HCT116 (cell line): Measurements from ENCODE around the gene ITLN1. TPM values are rescaled to one million over a fixed set of nuclear protein-coding genes. Genes with fewer than 3 reads are reported as not detected.

Experiments used
- ATAC-seq: fragments of 200-7000 bp; cut with Tn5 transposase; 2 replicates; pipeline ENCODE4 v1.9.1; 2020; ENCODE audit warnings: mild to moderate bottlenecking, moderate library complexity
- BruUV-seq: library from RNA; stranded (reverse); fragments of 400-500 nt; replicated peaks from 2 replicates; lab custom pipeline; 2021; lab: Mats Ljungman, UMichigan
- CTCF ChIA-PET: fragments of 300-600 bp; sonication (Branson Sonifier 250); formaldehyde crosslinking; loops from one replicate; lab custom pipeline; 2021; ENCODE audit warnings: antibody characterized with exemption; lab: Charles Lee
- POLR2A ChIA-PET: fragments of 300-600, 350-600 bp; sonication (Branson Sonifier 250); formaldehyde crosslinking; loops from one replicate; lab custom pipeline; 2021; ENCODE audit warnings: antibody characterized with exemption; lab: Charles Lee
- RAD21 ChIA-PET, 2 experiments: fragments of 300-600 bp; sonication (Branson Sonifier 250); formaldehyde crosslinking; loops; one replicate each; lab custom pipeline; 2023; ENCODE audit warnings: low total read pairs in 2 of 2; ENCODE audit not compliant: uncharacterized antibody in 2 of 2, unreplicated experiment in 2 of 2, low non-redundant PET in 1 of 2; lab: Charles Lee
- DNase-seq: peaks from one replicate; pipeline ENCODE4 v3.0.0-alpha.2; 2010; ENCODE audit warnings: low read depth, low spot score
- H2AFZ ChIP-seq: fragments of 200-600 bp; shearing (Covaris generic), sonication (generic); 2 replicates; pipeline ENCODE4 v1.6.1; 2017; ENCODE audit warnings: low read depth, mixed run types, mixed read lengths, antibody characterized with exemption, low read length; ENCODE audit not compliant: poor library complexity, severe bottlenecking
- H3K27ac ChIP-seq: 2 replicates; pipeline ENCODE4 v1.5.1; 2012; ENCODE audit warnings: low read depth, low read length
- H3K27me3 ChIP-seq: fragments of 200-600 bp; sonication (generic); 2 replicates; pipeline ENCODE4 v1.6.1; 2016; ENCODE audit warnings: mixed run types, low read length, mixed read lengths; ENCODE audit not compliant: insufficient read depth
- H3K36me3 ChIP-seq, 2 experiments: fragments of 200-500 bp in 1 of 2; fragments of 200-600 bp in 1 of 2; sonication (Bioruptor generic) in 1 of 2; sonication (generic) in 1 of 2; 2 replicates each; pipeline versions ENCODE4 v1.5.1 to v1.6.1; 2014 to 2016; ENCODE audit warnings: low read length in 2 of 2, inconsistent platforms in 1 of 2, mixed read lengths in 1 of 2, mixed run types in 1 of 2; ENCODE audit not compliant: insufficient read depth in 2 of 2, control insufficient read depth in 1 of 2
- H3K4me1 ChIP-seq, 2 experiments: fragments of 200-600 bp in 1 of 2; sonication (generic) in 1 of 2; 2 replicates each; pipeline versions ENCODE4 v1.5.1 to v1.6.1; 2012 to 2017; ENCODE audit warnings: low read length in 2 of 2, inconsistent platforms in 1 of 2, mild to moderate bottlenecking in 1 of 2, mixed read lengths in 1 of 2, mixed run types in 1 of 2, moderate library complexity in 1 of 2; ENCODE audit not compliant: insufficient read depth in 2 of 2, control insufficient read depth in 1 of 2
- H3K4me2 ChIP-seq: fragments of 200-600 bp; sonication (generic); 2 replicates; pipeline ENCODE4 v1.6.1; 2017; ENCODE audit warnings: mixed run types, low read length, mixed read lengths
- H3K4me3 ChIP-seq, 2 experiments: fragments of 200-600 bp in 1 of 2; sonication (generic) in 1 of 2; replicated peaks in 1 of 2; 2 replicates each; pipeline ENCODE4 v1.5.1; 2011 to 2016; ENCODE audit warnings: low read length in 2 of 2, control low read depth in 1 of 2, low read depth in 1 of 2, mild to moderate bottlenecking in 1 of 2, mixed read lengths in 1 of 2, mixed run types in 1 of 2
- H3K79me2 ChIP-seq: fragments of 200-600 bp; sonication (generic); 2 replicates; pipeline ENCODE4 v1.6.1; 2017; ENCODE audit warnings: mild to moderate bottlenecking, mixed run types, low read length, moderate library complexity, mixed read lengths; ENCODE audit not compliant: insufficient read depth
- H3K9ac ChIP-seq: fragments of 200-600 bp; sonication (generic); 2 replicates; pipeline ENCODE4 v1.6.1; 2016; ENCODE audit warnings: low read length, mixed read lengths
- H3K9me2 ChIP-seq: fragments of 200-600 bp; sonication (generic), shearing (Covaris generic); 2 replicates; pipeline ENCODE4 v1.6.1; 2017; ENCODE audit warnings: mixed run types, mild to moderate bottlenecking, moderate library complexity; ENCODE audit not compliant: insufficient read depth
- H3K9me3 ChIP-seq, 2 experiments: fragments of 200-500 bp in 1 of 2; fragments of 200-600 bp in 1 of 2; sonication (Bioruptor generic) in 1 of 2; sonication (generic) in 1 of 2; 2 replicates each; pipeline ENCODE4 v1.6.1; 2014 to 2017; ENCODE audit warnings: low read length in 2 of 2, mixed read lengths in 2 of 2, inconsistent platforms in 1 of 2, low read depth in 1 of 2, mild to moderate bottlenecking in 1 of 2, mixed run types in 1 of 2, moderate library complexity in 1 of 2; ENCODE audit not compliant: control insufficient read depth in 1 of 2, insufficient read depth in 1 of 2
- H4K20me1 ChIP-seq: fragments of 200-600 bp; sonication (generic), shearing (Covaris generic); 2 replicates; pipeline ENCODE4 v1.6.1; 2017; ENCODE audit warnings: mixed run types, mild to moderate bottlenecking, moderate library complexity; ENCODE audit not compliant: insufficient read depth
- CBX3 ChIP-seq: IDR thresholded peaks from 2 replicates; pipeline ENCODE4 v1.6.1; 2012; ENCODE audit warnings: low read depth
- CEBPB ChIP-seq: IDR thresholded peaks from 2 replicates; pipeline ENCODE4 v1.6.1; 2012; ENCODE audit warnings: low read depth
- ELF1 ChIP-seq: IDR thresholded peaks from 2 replicates; pipeline ENCODE4 v1.6.1; 2012; ENCODE audit warnings: low read depth, borderline replicate concordance
- EZH2 ChIP-seq: fragments of 200-600 bp; sonication (generic); IDR thresholded peaks from 2 replicates; pipeline ENCODE4 v1.6.1; 2017; ENCODE audit warnings: antibody characterized with exemption, mixed run types
- EZH2phosphoT487 ChIP-seq: fragments of 200-600 bp; IDR thresholded peaks from 2 replicates; pipeline ENCODE4 v1.6.1; 2018; ENCODE audit warnings: antibody characterized with exemption, borderline replicate concordance
- JUND ChIP-seq: IDR thresholded peaks from 2 replicates; pipeline ENCODE4 v1.6.1; 2012
- POLR2A ChIP-seq: IDR thresholded peaks from 2 replicates; pipeline ENCODE4 v1.7.0; 2011; ENCODE audit warnings: borderline replicate concordance; ENCODE audit not compliant: insufficient read depth, insufficient read length; ENCODE audit errors: extremely low read depth
- POLR2AphosphoS5 ChIP-seq: IDR thresholded peaks from 2 replicates; pipeline ENCODE4 v1.6.1; 2011; ENCODE audit warnings: mild to moderate bottlenecking, low read depth, low read length, moderate library complexity
- RAD21 ChIP-seq: IDR thresholded peaks from 2 replicates; pipeline ENCODE4 v1.6.1; 2012; ENCODE audit warnings: low read depth, mild to moderate bottlenecking
- SIN3A ChIP-seq: IDR thresholded peaks from 2 replicates; pipeline ENCODE4 v1.6.1; 2012; ENCODE audit warnings: low read depth
- SP1 ChIP-seq: IDR thresholded peaks from 2 replicates; pipeline ENCODE4 v1.6.1; 2012; ENCODE audit warnings: low read depth
- SRF ChIP-seq: IDR thresholded peaks from 2 replicates; pipeline ENCODE4 v1.6.1; 2012; ENCODE audit warnings: low read depth
- TCF7L2 ChIP-seq: IDR thresholded peaks from 2 replicates; pipeline ENCODE4 v1.7.0; 2011; ENCODE audit warnings: borderline replicate concordance, inconsistent platforms; ENCODE audit not compliant: insufficient read depth, insufficient read length; ENCODE audit errors: extremely low read depth
- ZNF274 ChIP-seq: fragments of 200-500 bp; sonication (Bioruptor generic); IDR thresholded peaks from 2 replicates; pipeline ENCODE4 v1.6.1; 2014; ENCODE audit warnings: mild to moderate bottlenecking, low read depth, low read length, inconsistent platforms
- intact Hi-C: fragments of 100-400 bp; cut with micrococcal nuclease; formaldehyde crosslinking; loops from 2 replicates; pipeline ENCODE4 v1.10.0; 2022
- total RNA-seq: library from RNA; stranded (reverse); gene quantifications from one replicate; pipeline ENCODE4 v1.2.1, GENCODE V29; 2021; ENCODE audit not compliant: unreplicated experiment
- TF ChIP-seq, protein P1 (sequence below), 3 experiments: fragments of 200-600 bp in 1 of 3; sonication (generic) in 1 of 3; IDR thresholded peaks in 2 of 3; conservative IDR thresholded peaks in 1 of 3; 2 replicates each; pipeline ENCODE4 v1.5.1; 2012 to 2017; ENCODE audit warnings: low read depth in 2 of 3, low read length in 2 of 3, antibody characterized with exemption in 1 of 3, borderline replicate concordance in 1 of 3, control low read depth in 1 of 3, mild to moderate bottlenecking in 1 of 3, mixed read lengths in 1 of 3, mixed run types in 1 of 3, moderate library complexity in 1 of 3; ENCODE audit not compliant: insufficient read depth in 1 of 3
- TF ChIP-seq, protein P2 (sequence below): IDR thresholded peaks from 2 replicates; pipeline ENCODE4 v1.6.1; 2012
- TF ChIP-seq, protein P3 (sequence below): IDR thresholded peaks from 2 replicates; pipeline ENCODE4 v1.6.1; 2011; ENCODE audit warnings: mild to moderate bottlenecking, low read length, moderate library complexity; ENCODE audit not compliant: insufficient replicate concordance; ENCODE audit errors: extremely low read depth
- TF ChIP-seq, protein P4 (sequence below): IDR thresholded peaks from 2 replicates; pipeline ENCODE4 v1.6.1; 2012
- TF ChIP-seq, protein P5 (sequence below): IDR thresholded peaks from 2 replicates; pipeline ENCODE4 v1.6.1; 2012; ENCODE audit warnings: low read depth

ITLN1 gene
- total RNA-seq, 1 experiment from 2014 or later, result not detected

DNA sequence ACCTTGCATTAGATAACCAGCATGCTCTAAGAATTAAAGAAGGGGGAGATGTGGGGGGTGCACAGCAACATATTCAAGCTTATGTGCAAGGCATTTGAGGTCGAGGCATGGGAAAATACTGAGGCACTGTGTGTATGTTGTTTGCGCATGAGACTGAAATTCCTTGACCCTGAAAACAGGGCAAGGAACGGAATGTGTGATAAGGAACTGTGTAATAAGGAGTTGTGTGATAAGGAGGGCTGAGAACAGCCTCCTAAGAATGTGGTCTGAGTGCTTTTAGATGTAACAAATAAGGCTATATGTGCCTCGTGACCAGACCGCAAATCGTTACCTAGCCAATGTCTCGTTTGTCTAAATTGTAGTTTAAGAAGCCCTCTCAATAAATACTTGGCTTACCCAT lies 26.5 kb upstream of the ITLN1 start:
- Histone ChIP-seq H3K79me2 (no peaks in the 10 kb centered on the region), H3K27me3 (no peaks in the 10 kb centered on the region), H4K20me1 (no peaks in the 10 kb centered on the region), H3K27ac (no peak overlapping the region), H3K4me3 (no peak overlapping the region), H3K4me2 (no peak overlapping the region), H3K9me2 (no peaks in the 10 kb centered on the region), H3K36me3 (no peaks in the 10 kb centered on the region), H3K9me3 (no peaks in the 10 kb centered on the region), H3K9ac (no peak overlapping the region), H2AFZ (no peak overlapping the region), H3K4me1 (no peaks in the 10 kb centered on the region)
- ChIA-PET CTCF (no interaction called here), RAD21 (no interaction called here), POLR2A (no interaction called here)
- no peak for TF ChIP-seq SRF
- TF ChIP-seq RAD21, result no peak
- TF ChIP-seq, protein P1, sequence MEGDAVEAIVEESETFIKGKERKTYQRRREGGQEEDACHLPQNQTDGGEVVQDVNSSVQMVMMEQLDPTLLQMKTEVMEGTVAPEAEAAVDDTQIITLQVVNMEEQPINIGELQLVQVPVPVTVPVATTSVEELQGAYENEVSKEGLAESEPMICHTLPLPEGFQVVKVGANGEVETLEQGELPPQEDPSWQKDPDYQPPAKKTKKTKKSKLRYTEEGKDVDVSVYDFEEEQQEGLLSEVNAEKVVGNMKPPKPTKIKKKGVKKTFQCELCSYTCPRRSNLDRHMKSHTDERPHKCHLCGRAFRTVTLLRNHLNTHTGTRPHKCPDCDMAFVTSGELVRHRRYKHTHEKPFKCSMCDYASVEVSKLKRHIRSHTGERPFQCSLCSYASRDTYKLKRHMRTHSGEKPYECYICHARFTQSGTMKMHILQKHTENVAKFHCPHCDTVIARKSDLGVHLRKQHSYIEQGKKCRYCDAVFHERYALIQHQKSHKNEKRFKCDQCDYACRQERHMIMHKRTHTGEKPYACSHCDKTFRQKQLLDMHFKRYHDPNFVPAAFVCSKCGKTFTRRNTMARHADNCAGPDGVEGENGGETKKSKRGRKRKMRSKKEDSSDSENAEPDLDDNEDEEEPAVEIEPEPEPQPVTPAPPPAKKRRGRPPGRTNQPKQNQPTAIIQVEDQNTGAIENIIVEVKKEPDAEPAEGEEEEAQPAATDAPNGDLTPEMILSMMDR (IDR thresholded peaks at IDR 0.05 in 2 of 3, conservative IDR thresholded peaks at IDR 0.05 in 1 of 3; ENCODE audit: borderline replicate concordance in 1 of 3, insufficient read depth in 1 of 3, low read depth in 2 of 3, low read length in 2 of 3), result no peak
- TF ChIP-seq, protein P2, sequence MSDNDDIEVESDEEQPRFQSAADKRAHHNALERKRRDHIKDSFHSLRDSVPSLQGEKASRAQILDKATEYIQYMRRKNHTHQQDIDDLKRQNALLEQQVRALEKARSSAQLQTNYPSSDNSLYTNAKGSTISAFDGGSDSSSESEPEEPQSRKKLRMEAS, result no peak
- TF ChIP-seq CBX3, result no peak
- TF ChIP-seq ELF1, result no peak
- no peak for TF ChIP-seq SIN3A
- TF ChIP-seq, protein P3, sequence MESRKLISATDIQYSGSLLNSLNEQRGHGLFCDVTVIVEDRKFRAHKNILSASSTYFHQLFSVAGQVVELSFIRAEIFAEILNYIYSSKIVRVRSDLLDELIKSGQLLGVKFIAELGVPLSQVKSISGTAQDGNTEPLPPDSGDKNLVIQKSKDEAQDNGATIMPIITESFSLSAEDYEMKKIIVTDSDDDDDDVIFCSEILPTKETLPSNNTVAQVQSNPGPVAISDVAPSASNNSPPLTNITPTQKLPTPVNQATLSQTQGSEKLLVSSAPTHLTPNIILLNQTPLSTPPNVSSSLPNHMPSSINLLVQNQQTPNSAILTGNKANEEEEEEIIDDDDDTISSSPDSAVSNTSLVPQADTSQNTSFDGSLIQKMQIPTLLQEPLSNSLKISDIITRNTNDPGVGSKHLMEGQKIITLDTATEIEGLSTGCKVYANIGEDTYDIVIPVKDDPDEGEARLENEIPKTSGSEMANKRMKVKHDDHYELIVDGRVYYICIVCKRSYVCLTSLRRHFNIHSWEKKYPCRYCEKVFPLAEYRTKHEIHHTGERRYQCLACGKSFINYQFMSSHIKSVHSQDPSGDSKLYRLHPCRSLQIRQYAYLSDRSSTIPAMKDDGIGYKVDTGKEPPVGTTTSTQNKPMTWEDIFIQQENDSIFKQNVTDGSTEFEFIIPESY, result no peak
- no peak for TF ChIP-seq POLR2AphosphoS5
- TF ChIP-seq EZH2, result no peak
- TF ChIP-seq TCF7L2, result no peak
- TF ChIP-seq ZNF274, result no peak
- TF ChIP-seq, protein P4, sequence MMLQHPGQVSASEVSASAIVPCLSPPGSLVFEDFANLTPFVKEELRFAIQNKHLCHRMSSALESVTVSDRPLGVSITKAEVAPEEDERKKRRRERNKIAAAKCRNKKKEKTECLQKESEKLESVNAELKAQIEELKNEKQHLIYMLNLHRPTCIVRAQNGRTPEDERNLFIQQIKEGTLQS, result no peak
- no peak for TF ChIP-seq SP1
- no peak for TF ChIP-seq JUND
- no peak for TF ChIP-seq EZH2phosphoT487
- TF ChIP-seq, protein P5, sequence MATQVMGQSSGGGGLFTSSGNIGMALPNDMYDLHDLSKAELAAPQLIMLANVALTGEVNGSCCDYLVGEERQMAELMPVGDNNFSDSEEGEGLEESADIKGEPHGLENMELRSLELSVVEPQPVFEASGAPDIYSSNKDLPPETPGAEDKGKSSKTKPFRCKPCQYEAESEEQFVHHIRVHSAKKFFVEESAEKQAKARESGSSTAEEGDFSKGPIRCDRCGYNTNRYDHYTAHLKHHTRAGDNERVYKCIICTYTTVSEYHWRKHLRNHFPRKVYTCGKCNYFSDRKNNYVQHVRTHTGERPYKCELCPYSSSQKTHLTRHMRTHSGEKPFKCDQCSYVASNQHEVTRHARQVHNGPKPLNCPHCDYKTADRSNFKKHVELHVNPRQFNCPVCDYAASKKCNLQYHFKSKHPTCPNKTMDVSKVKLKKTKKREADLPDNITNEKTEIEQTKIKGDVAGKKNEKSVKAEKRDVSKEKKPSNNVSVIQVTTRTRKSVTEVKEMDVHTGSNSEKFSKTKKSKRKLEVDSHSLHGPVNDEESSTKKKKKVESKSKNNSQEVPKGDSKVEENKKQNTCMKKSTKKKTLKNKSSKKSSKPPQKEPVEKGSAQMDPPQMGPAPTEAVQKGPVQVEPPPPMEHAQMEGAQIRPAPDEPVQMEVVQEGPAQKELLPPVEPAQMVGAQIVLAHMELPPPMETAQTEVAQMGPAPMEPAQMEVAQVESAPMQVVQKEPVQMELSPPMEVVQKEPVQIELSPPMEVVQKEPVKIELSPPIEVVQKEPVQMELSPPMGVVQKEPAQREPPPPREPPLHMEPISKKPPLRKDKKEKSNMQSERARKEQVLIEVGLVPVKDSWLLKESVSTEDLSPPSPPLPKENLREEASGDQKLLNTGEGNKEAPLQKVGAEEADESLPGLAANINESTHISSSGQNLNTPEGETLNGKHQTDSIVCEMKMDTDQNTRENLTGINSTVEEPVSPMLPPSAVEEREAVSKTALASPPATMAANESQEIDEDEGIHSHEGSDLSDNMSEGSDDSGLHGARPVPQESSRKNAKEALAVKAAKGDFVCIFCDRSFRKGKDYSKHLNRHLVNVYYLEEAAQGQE, result no peak
- no peak for TF ChIP-seq CEBPB
- TF ChIP-seq POLR2A, result no peak
- no peak for ATAC-seq
- intact Hi-C loops, result no loop called here
- no peak for DNase-seq
- BruUV-seq, result no TSS peak
